Nephron progenitor cell (in vitro differentiated cells): ENCODE measurements around the gene CDCP2.

Experiments
- DNase-seq: peaks from one replicate; pipeline ENCODE4 v3.0.0; 2021
- H3K27ac Mint-ChIP-seq: 2 replicates; pipeline ENCODE4 v1.8.0; 2021; ENCODE audit warnings: mild to moderate bottlenecking, moderate library complexity, mixed read lengths
- H3K27me3 Mint-ChIP-seq: 2 replicates; pipeline ENCODE4 v1.8.0; 2021; ENCODE audit warnings: mild to moderate bottlenecking, low read depth, mixed read lengths; ENCODE audit not compliant: poor library complexity
- H3K36me3 Mint-ChIP-seq: 2 replicates; pipeline ENCODE4 v1.8.0; 2021; ENCODE audit warnings: low read depth, mixed read lengths
- H3K4me1 Mint-ChIP-seq: 2 replicates; pipeline ENCODE4 v1.8.0; 2021; ENCODE audit warnings: mixed read lengths
- H3K4me3 Mint-ChIP-seq: 2 replicates; pipeline ENCODE4 v1.8.0; 2021; ENCODE audit warnings: mild to moderate bottlenecking, moderate library complexity, mixed read lengths
- H3K9me3 Mint-ChIP-seq: 2 replicates; pipeline ENCODE4 v1.8.0; 2021; ENCODE audit warnings: mild to moderate bottlenecking, moderate library complexity, mixed read lengths
- CTCF ChIP-seq: fragments of 200-600 bp; sonication (generic); IDR thresholded peaks from 2 replicates; pipeline ENCODE4 v1.5.0; 2021; ENCODE audit warnings: antibody characterized with exemption

Gene CDCP2

GRCh38 chr1:54088385-54088784 is 64.4 kb downstream of the CDCP2 start:
- H3K27me3 Mint-ChIP-seq = no peaks in the 10 kb centered on the region

GRCh38 chr1:54086754-54087153 is 66.0 kb downstream of the CDCP2 start:
- no peak for DNase-seq
- TF ChIP-seq CTCF = no peak
- Mint-ChIP-seq H3K27me3 (no peaks in the 10 kb centered on the region), H3K4me3 (no peak overlapping the region), H3K4me1 (no peaks in the 10 kb centered on the region), H3K36me3 (no peaks in the 10 kb centered on the region), H3K9me3 (no peaks in the 10 kb centered on the region), H3K27ac (no peak overlapping the region)

More at GRCh38 chr1:54088385-54088784, 64.4 kb downstream of the CDCP2 start:
- Mint-ChIP-seq H3K27ac (no peak overlapping the region), H3K36me3 (no peaks in the 10 kb centered on the region), H3K4me3 (no peak overlapping the region), H3K9me3 (no peaks in the 10 kb centered on the region), H3K4me1 (no peaks in the 10 kb centered on the region)
- TF ChIP-seq CTCF = no peak
- no peak for DNase-seq

- no peak for TF ChIP-seq CTCF
- H3K27ac Mint-ChIP-seq = no peak overlapping the region
- peaks cover 9% of the 10 kb centered on the region for H3K4me1 Mint-ChIP-seq
These were observed 68.0 kb downstream of the CDCP2 start for GRCh38 chr1:54084794-54085193.

More at GRCh38 chr1:54084794-54085193, 68.0 kb downstream of the CDCP2 start:
- Mint-ChIP-seq H3K36me3 (no peaks in the 10 kb centered on the region), H3K9me3 (no peaks in the 10 kb centered on the region), H3K27me3 (no peaks in the 10 kb centered on the region), H3K4me3 (no peak overlapping the region)
- no peak for DNase-seq
